H1 (cell line): ENCODE data around the gene AMPD3.

Experiments used
- EZH2 ChIP-seq: fragments of 200-600 bp; sonication (generic); IDR thresholded peaks from 2 replicates; pipeline ENCODE4 v1.7.1; 2012; ENCODE audit warnings: low read depth, mild to moderate bottlenecking, moderate library complexity, low read length, inconsistent platforms; ENCODE audit not compliant: severe bottlenecking
- GABPA ChIP-seq: IDR thresholded peaks from 2 replicates; pipeline ENCODE4 v1.6.1; 2011; ENCODE audit warnings: mild to moderate bottlenecking, low read length, moderate library complexity, borderline replicate concordance; ENCODE audit not compliant: insufficient read depth
- POLR2A ChIP-seq, 2 experiments: IDR thresholded peaks; 1 replicate in 1 of 2; 2 replicates in 1 of 2; pipeline ENCODE4 v1.6.1; 2011; ENCODE audit warnings: low read depth in 2 of 2, low read length in 2 of 2, mild to moderate bottlenecking in 2 of 2; ENCODE audit errors: control extremely low read depth in 1 of 2
- POLR2AphosphoS5 ChIP-seq: IDR thresholded peaks from 2 replicates; pipeline ENCODE4 v1.6.1; 2011; ENCODE audit warnings: low read depth, low read length
- RAD21 ChIP-seq, 2 experiments: IDR thresholded peaks in 1 of 2; conservative IDR thresholded peaks in 1 of 2; 2 replicates each; pipeline ENCODE4 v1.6.1; 2011; ENCODE audit warnings: low read depth in 2 of 2, low read length in 2 of 2, improper control_type of control experiment in 1 of 2, inconsistent platforms in 1 of 2, mild to moderate bottlenecking in 1 of 2, moderate library complexity in 1 of 2
- SP1 ChIP-seq: IDR thresholded peaks from 2 replicates; pipeline ENCODE4 v1.6.1; 2011; ENCODE audit warnings: low read depth, low read length
- TF ChIP-seq, protein P1 (sequence below), 3 experiments: IDR thresholded peaks; 1 replicate in 2 of 3; 2 replicates in 1 of 3; pipeline versions ENCODE4 v1.5.1 to v1.6.1; 2011; ENCODE audit warnings: low read length in 3 of 3, mild to moderate bottlenecking in 3 of 3, inconsistent platforms in 2 of 3, low read depth in 1 of 3, moderate library complexity in 1 of 3; ENCODE audit not compliant: insufficient read depth in 1 of 3; ENCODE audit errors: control extremely low read depth in 1 of 3

DNA sequence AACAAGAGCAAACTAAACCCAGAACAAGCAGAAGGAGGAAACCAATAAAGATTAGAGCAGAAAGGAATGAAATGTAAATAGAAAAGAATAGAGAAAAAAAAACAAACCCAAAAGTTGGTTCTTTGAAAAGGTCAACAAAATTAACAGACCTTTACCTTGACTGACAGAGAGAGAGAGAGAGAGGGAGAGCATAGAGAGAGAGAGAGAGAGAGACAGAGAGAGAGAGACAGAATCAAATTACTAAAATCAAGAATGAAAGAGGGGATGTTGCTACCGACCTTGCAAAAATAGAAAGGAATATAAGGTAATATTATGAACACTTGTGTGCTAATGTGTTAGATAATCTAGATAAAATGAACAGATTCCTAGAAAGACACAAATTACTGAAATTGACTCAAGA lies 22.6 kb upstream of the AMPD3 start:
- TF ChIP-seq POLR2A (IDR thresholded peaks at IDR 0.05; ENCODE audit: control extremely low read depth in 1 of 2, low read depth in 2 of 2, low read length in 2 of 2), result no peak
- TF ChIP-seq POLR2AphosphoS5, result no peak
- TF ChIP-seq RAD21 (IDR thresholded peaks at IDR 0.05 in 1 of 2, conservative IDR thresholded peaks at IDR 0.05 in 1 of 2; ENCODE audit: low read depth in 2 of 2, low read length in 2 of 2), result no peak
- no peak for TF ChIP-seq EZH2
- no peak for TF ChIP-seq SP1
- TF ChIP-seq, protein P1, sequence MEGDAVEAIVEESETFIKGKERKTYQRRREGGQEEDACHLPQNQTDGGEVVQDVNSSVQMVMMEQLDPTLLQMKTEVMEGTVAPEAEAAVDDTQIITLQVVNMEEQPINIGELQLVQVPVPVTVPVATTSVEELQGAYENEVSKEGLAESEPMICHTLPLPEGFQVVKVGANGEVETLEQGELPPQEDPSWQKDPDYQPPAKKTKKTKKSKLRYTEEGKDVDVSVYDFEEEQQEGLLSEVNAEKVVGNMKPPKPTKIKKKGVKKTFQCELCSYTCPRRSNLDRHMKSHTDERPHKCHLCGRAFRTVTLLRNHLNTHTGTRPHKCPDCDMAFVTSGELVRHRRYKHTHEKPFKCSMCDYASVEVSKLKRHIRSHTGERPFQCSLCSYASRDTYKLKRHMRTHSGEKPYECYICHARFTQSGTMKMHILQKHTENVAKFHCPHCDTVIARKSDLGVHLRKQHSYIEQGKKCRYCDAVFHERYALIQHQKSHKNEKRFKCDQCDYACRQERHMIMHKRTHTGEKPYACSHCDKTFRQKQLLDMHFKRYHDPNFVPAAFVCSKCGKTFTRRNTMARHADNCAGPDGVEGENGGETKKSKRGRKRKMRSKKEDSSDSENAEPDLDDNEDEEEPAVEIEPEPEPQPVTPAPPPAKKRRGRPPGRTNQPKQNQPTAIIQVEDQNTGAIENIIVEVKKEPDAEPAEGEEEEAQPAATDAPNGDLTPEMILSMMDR (IDR thresholded peaks at IDR 0.05; ENCODE audit: control extremely low read depth in 1 of 3, insufficient read depth in 1 of 3, low read depth in 1 of 3, low read length in 3 of 3), result no peak
- no peak for TF ChIP-seq GABPA
